ENCODE results near the gene CAVIN1.
A peak's percentile ranks its signal among the peaks of the same experiment; 100 is the strongest.
"Not testable (repeated sequence)": the region's sequence is repeated elsewhere in the genome, so short reads cannot be mapped to it uniquely, and the experiment has no call there.

Gene CAVIN1

GRCh38 chr17:42429726-42430447, 6.8 kb upstream of the CAVIN1 start:
- DNase-seq (ENCODE audit: low read depth) = no peak

- no peak for DNase-seq (ENCODE audit: low read depth)
Observed at GRCh38 chr17:42428141-42428944, 5.3 kb upstream of the CAVIN1 start.

- no peak for DNase-seq (ENCODE audit: low read depth)
Observed at GRCh38 chr17:42424991-42425610, 2.0 kb upstream of the CAVIN1 start.

- no peak for DNase-seq (ENCODE audit: low read depth)
Observed at GRCh38 chr17:42423766-42424165, 710 bp upstream of the CAVIN1 start.

GRCh38 chr17:42422412-42422957, 571 bp downstream of the CAVIN1 start:
- no peak for DNase-seq (ENCODE audit: low read depth)

- DNase-seq (ENCODE audit: low read depth) = no peak
Observed at GRCh38 chr17:42421507-42422338, 1.3 kb downstream of the CAVIN1 start.

GRCh38 chr17:42421136-42421506, 1.9 kb downstream of the CAVIN1 start:
- no peak for DNase-seq (ENCODE audit: low read depth)

- not testable (repeated sequence) for DNase-seq (ENCODE audit: low read depth)
Observed at GRCh38 chr17:42417981-42418380, 5.1 kb downstream of the CAVIN1 start.

GRCh38 chr17:42414704-42415409, 8.2 kb downstream of the CAVIN1 start:
- no peak for DNase-seq (ENCODE audit: low read depth)

GRCh38 chr17:42413464-42414040, 9.5 kb downstream of the CAVIN1 start:
- DNase-seq (ENCODE audit: low read depth) = no peak

- DNase-seq (ENCODE audit: low read depth) = no peak
Observed at GRCh38 chr17:42411905-42412679, 11.0 kb downstream of the CAVIN1 start.

- DNase-seq (ENCODE audit: low read depth) = no peak
Observed at GRCh38 chr17:42411361-42411760, 11.7 kb downstream of the CAVIN1 start.

GRCh38 chr17:42410319-42410685, 12.8 kb downstream of the CAVIN1 start:
- DNase-seq (ENCODE audit: low read depth) = no peak

GRCh38 chr17:42409523-42410318, 13.3 kb downstream of the CAVIN1 start:
- DNase-seq (ENCODE audit: low read depth) = no peak

- no peak for DNase-seq (ENCODE audit: low read depth)
Observed at GRCh38 chr17:42408061-42408460, 15.0 kb downstream of the CAVIN1 start.

- DNase-seq (ENCODE audit: low read depth) = peak; percentile 18
Observed at GRCh38 chr17:42407289-42407836, 15.7 kb downstream of the CAVIN1 start.

- DNase-seq (ENCODE audit: low read depth) = no peak
Observed at GRCh38 chr17:42406615-42407288, 16.3 kb downstream of the CAVIN1 start.

- peak; percentile 62 for DNase-seq (ENCODE audit: low read depth)
Observed at GRCh38 chr17:42405963-42406495, 17.0 kb downstream of the CAVIN1 start.

Measured in stimulated activated CD8-positive, alpha-beta memory T cell treated with anti-CD3 and anti-CD28 coated beads, Interleukin-12 subunit alpha, Interleukin-12 subunit beta, amount 100 ng/mL, for 4 hours (primary cell).